SK-N-SH (cell line): Measurements from ENCODE around the gene SLC6A2.

ENCODE experiments used
- CTCF ChIP-seq: fragments of 200-600 bp; sonication (generic); IDR thresholded peaks from 2 replicates; pipeline ENCODE4 v1.6.1; 2017; ENCODE audit warnings: antibody characterized with exemption, mild to moderate bottlenecking, moderate library complexity
- GABPA ChIP-seq: IDR thresholded peaks from 2 replicates; pipeline ENCODE4 v1.4.0; 2012; ENCODE audit warnings: low read depth, mild to moderate bottlenecking
- MAX ChIP-seq: IDR thresholded peaks from 2 replicates; pipeline ENCODE4 v1.4.0; 2012; ENCODE audit warnings: low read depth
- RFX5 ChIP-seq: IDR thresholded peaks from 2 replicates; pipeline ENCODE4 v1.6.1; 2012; ENCODE audit warnings: mild to moderate bottlenecking, improper control_type of control experiment, low read length
- YY1 ChIP-seq: IDR thresholded peaks from 2 replicates; pipeline ENCODE4 v1.4.0; 2012; ENCODE audit warnings: low read depth, mild to moderate bottlenecking
- ZBTB33 ChIP-seq: IDR thresholded peaks from 2 replicates; pipeline ENCODE4 v1.4.0; 2012; ENCODE audit warnings: low read depth, borderline replicate concordance

- no peak for TF ChIP-seq ZBTB33
- TF ChIP-seq CTCF, result no peak
- no peak for TF ChIP-seq MAX
- no peak for TF ChIP-seq GABPA
- no peak for TF ChIP-seq YY1
- no peak for TF ChIP-seq RFX5
These were observed at the start of gene SLC6A2 for GRCh38 chr16:55655897-55656681.
